T-helper 2 cell treated with Interferon-gamma antibody and Interleukin-4, amounts not matched to agents 100 ng/mL and 5 ng/mL, for 36 hours (primary cell): ENCODE data around the gene CBFA2T3. TPM values are rescaled to one million over a fixed set of nuclear protein-coding genes. Genes with fewer than 3 reads are reported as not detected.

Experiments
- intact Hi-C: fragments of 100-400 bp; cut with micrococcal nuclease; formaldehyde crosslinking; loops from one replicate; pipeline ENCODE4 v1.15.1; 2023
- total RNA-seq: library from RNA; stranded (reverse); gene quantifications from 2 replicates; pipeline ENCODE4 v1.2.3, GENCODE V29; 2022

The CBFA2T3 gene
- total RNA-seq, 1 donor from 2014 or later: 0.73 TPM

DNA sequence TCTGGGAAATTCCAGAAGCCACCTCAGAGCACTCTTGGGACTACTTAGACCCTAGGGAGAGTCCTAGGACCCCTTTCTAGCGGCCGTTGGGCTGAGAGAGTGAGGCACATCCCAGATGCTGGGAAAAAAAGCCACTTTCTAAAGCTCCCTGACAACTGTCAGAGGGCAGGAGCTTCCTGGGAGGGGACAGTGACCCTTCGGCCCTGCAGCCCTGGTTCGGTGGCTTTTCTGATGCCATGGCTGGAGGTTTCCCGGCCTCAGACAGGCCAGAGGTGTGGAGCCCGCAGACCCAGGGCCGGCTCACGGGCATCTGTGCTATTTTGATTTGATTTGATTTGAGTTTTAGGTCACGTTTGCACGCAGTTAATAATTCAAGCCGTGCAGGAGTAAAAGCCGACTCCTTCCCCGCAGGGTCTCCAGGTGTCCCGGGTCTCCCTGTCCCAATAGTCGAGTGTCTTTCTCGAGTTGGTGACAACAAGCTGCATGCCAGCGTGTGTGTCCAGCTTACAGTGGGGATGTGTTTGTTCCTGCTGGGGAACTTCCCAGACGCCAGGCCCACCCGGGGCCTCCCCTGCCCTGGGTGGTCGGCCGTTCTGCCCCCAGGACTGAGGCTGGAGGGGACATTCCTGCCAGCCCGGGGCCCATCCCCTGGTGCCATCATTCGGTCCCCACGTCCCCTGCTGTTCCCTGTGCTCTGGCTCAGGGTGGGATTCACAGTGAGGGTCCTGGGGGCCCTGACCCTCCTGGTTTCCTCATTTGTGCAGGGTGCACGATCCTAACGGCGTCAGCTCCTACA is 1.0 kb upstream of the CBFA2T3 start:
- intact Hi-C loops: no loop called here

DNA sequence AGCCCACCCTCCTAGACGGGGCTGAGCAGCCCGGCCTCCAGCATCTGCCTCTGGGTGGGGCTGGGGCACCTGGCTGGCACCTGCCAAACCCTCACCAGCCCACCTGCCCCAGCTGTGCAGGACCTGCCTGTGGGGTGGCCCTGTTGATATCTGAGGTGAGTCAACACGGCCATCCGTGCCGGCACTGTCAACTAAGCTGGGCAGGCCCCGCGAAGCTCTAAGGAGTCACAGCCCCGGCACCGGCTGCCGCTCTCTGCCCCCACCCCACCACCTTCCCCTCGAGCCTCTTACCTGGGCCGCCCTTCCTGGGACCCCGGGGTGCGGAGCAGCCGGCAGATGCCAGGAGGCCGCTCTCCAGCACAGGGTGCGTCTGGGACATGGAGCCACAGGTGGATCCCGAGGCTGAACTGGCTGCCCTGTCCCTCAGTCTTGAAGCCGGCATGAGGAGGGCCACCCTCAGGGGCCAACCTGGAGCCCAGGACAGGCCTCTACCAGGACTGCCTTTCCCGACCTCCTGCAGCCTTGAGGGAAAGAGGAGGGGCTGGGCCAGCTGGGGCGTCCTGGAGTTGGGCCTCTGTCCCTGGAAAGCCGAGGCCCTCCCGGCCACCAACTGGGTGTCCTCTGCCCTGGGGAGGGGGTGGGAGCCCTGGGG is 515 bp downstream of the CBFA2T3 start:
- intact Hi-C loops: no loop called here

DNA sequence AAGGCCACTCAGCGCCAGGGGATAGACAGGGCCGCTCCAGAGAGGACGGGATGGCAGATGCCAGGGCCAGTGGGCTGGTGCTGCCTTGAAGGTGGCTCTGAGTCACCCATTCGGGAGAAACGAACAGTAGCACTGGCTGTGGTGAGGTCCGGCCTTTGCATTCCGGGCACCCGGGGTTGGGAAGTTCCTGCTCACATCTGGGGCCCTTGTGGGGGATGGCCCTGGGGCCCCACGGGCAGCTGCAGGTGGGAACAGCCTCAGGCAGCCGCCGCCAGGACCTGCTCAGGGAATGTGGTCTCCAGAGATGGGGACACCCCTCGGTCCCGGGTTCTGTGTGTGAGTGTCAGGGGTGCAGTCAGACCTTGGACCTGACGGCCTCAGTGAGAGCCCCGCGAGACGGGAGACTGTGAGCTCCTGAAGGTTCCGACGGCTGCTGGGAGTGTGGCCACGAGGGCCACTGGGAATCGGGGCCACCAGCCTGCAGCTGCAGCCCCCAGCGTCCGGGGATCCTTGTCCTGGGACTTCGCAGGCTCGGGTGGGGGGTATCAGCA is 1.4 kb downstream of the CBFA2T3 start:
- intact Hi-C loops: no loop called here

DNA sequence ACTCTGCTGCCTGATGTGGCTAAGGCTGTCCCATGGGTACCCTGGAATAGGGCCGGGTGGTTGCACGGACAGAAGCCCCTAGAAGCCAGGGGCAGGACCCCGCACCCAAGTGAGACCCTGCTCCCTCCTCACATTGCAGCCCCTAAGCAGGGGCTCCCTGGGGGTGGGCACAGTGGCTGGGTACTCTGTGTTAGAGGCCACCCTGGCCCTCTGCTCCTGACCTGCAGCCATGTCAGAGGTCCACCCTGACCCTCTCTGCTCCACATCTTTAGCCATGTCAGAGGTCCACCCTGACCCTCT is 2.1 kb downstream of the CBFA2T3 start:
- intact Hi-C loops: no loop called here

DNA sequence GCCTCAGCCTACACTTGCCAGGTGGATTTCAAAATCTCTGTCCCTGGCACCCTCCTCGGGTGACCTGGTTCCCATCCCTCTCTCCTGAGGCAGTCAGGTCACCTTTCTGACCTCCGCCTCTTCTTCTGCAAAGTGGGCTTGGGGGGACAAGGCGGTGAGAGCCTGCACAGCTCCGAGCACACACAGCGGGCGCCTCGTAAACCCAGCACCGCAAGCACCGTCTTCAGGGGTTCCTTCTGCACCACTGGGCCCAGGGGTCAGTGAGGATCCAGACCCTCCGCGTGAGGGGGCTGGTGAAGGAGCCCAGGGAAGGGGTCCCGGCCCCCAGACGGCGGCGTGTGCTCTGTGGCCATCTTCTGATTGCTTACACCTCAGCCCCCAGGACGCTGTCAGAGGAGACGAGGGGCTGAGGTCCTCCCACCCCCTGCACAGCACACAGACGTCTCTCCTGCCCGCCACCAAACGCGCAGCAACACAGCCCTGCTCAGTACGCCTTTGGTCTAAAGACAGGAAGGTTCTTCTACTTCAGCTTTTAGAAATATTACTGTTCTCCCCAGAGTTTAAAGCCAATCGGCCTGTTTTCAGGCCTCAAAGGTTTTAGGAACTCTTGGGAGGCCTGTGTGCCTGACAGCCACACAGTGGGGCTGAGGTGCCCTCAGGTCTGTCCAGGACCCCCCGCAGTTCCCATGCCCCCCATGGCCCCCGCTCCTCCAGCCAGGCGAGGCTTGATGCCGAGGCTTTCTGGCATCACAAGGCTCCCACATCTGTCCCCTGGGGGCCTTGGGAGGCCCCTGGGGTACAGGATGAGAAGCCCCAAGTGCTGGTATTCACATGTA is 2.7 kb downstream of the CBFA2T3 start:
- intact Hi-C loops: no loop called here

DNA sequence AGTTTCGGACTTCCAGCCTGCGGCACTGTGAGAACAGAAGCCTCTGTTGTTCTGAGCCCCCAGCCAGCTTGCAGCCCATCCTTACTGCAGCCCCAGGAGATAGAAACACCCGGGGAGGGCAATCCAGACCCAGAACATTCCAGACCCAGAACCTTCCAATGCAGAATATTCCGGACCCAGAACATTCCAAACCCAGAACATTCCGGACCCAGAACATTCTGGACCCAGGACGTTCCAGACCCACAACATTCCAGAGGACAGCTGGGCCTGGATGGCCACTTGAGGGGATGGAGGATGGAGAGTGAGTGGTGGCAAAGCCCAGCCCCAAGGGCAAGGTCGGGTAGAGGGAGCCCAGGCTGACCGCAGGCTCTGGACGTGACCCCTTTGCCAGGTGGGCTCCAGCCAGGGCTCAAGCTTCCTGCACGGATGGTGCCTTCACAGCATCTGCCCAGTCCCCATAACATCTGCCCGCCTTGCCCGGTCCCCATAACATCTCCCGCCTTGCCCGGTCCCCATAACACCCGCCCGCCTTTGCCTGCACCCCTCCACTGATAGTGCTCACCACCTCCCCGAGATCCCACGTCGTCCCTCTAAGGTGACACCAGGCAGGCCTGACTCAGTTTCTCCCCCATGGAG is 3.5 kb downstream of the CBFA2T3 start:
- intact Hi-C loops: no loop called here

DNA sequence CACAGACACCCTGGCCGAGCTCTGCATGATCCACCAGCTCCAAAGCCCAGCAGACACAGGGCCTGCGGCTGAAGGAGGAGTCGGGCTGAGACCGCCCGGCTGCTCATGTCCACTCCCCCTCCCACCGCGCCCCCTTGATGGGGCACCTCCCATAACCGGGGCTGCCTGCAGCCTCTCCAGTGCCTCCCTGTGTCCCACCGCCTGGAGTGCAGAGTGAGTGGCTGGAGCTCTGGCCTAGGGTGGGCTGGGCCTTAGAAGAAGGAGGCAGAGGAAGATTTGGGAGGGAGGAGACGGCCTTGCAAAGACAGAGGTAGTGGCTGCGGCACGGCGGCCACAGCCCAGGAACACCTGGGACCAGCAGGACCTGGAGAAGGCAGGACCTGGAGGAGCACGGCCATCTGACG is 4.0 kb downstream of the CBFA2T3 start:
- intact Hi-C loops: no loop called here

DNA sequence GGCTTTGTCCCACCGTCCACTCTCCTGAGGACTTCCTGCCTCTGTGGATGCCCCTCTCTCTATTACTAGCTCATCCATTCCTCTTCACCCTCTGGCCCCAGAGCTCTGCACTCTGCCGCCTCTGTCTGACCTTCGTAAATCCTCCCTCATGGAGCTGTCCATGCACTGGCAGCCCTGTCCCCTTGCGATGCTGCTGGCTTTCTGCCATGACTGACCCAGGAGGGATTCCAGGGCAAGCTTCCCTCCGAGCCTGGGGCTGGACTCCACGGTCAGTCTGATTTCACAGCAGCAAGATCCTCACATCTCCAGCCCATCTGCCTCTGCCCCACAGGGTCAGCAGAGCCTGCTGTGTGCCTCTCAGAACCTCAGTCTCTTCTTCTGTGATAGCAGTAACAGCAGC is 4.7 kb downstream of the CBFA2T3 start:
- intact Hi-C loops: no loop called here

DNA sequence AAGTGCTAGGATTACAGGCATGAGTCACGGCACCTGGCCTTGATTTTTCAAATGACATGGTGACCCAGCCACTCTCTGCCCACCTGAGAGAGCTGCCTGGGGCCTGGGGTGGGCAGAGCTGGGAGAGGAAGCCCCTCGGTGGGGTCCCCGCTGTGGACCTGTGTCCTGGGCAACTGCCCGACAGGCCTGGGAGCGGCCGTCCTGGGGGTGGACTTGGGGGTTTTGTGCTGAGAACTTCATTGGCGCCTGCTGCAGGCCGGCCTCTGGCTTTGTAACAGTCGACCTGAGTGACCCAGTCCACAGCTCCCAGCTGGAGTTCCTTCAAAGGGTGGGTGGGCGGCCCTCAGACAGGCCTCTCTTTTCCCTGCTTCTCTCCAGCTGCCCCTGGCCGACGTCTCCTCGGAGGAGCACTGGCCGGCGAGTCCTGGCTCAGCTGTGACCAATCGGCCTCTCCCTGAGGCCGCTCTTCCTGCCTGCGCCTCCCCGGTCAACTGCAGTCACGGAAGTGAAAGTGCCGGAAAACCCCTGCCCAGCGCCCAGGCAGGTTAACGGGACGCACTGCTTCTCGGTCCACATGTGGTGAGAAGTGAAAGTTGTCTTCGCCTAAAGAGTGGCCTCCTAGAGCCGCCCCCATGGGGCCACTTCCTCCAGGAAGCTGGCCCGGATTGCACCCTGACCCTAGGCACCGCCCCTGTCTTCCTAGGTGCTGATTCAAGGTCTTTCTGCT is 5.5 kb downstream of the CBFA2T3 start:
- intact Hi-C loops: no loop called here

DNA sequence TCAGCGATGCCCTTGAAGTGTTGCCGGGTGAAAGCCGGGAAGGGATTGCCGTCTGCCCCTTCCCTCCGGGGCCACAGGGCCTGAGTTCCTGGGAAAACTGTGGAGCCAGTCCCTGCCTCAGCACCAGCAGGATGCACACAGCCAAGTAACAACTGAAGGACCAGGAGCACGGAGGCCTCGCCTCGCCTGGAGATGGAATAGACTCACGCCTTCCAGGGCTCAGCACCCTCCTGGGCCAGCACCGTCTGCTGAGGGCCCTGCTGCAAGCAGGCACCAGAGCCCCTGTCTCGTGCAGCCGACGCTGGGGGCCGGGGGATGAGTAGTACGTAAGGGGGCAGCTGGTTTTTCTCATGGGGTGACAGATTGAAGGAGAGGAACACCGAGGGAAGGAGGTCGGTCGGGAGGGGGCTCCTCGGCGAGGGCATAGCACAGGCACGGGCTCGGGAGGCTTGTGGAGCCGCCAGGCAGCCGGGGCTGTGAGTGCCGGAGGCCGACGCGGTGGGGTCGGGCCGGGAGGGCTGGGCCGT is 6.4 kb downstream of the CBFA2T3 start:
- intact Hi-C loops: no loop called here

DNA sequence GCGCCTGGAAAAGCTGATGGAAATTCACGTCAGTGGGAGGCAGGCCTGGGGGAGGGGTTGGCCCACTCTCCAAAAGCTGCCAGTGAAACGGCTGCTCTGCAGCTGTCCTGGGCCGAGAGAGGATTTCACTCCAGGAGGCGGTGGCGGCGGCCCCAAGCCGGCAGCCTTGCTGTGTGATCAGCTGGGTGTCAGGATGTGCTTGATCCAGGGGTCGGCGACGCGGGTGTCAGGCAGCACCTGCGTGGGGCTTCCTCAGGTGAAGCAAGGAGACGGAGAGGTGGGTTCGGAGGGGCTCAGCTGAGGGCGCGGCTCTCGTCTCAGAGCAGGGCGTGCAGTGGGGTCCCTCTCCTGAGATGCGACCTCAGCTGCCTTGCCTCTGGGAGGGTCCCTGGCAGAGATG is 7.0 kb downstream of the CBFA2T3 start:
- intact Hi-C loops: no loop called here

DNA sequence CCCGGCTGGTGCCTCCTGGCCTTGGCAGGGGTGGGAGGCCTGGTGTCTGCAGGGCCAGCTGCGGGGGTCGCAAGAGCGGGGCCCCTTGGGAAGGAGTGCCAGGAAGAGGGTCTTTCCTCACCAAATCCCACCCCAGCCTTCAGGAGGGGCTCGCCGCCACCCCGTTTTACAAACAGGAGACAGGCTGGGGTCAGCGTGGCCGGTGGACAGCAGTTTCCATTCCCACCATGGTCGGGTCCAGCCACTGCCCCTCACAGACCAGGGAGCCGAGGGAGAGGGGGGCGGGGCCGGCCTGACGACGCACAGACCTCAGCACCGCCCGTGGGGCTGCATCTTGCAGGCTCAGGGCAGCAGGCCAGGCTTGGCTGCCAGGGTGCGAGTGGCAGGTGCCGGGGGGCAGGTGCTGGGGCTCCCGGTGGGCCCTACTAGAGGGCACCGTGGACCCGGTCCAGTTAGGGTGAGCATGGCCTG is 7.6 kb downstream of the CBFA2T3 start:
- intact Hi-C loops: no loop called here

DNA sequence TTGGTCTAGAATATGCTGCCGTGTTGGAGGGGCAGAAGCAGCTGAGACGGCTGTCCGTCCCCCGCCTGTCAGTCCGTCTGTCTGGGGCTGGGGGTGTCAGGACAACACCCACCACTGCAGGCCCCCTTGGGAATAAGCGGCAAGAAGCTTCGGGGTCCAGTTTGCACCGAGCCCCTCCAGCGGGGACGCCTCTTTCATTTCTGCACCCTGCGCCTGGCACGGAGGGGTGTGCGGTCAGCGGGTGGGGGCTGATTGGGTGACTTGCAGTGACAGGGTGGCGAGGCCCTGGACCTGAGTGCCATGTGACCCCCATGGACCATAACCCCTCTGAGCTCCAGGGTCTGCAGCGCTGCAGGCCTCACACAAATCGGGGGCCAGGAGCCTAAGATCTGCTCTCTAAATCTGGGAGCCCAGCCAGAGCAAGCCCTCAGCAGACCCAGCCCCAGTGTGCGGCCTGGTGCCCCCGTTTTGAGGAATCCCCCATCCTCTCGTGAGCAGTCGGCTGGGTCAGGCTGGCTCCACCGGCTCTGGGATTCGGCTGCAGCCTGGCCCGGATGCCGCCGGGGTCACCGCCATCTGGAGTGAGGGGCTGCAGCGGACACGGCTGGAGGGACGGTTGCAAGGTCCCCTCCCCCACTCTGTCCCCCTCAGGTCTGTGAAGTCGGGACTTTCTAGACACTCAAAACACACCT is 8.3 kb downstream of the CBFA2T3 start:
- intact Hi-C loops: no loop called here

DNA sequence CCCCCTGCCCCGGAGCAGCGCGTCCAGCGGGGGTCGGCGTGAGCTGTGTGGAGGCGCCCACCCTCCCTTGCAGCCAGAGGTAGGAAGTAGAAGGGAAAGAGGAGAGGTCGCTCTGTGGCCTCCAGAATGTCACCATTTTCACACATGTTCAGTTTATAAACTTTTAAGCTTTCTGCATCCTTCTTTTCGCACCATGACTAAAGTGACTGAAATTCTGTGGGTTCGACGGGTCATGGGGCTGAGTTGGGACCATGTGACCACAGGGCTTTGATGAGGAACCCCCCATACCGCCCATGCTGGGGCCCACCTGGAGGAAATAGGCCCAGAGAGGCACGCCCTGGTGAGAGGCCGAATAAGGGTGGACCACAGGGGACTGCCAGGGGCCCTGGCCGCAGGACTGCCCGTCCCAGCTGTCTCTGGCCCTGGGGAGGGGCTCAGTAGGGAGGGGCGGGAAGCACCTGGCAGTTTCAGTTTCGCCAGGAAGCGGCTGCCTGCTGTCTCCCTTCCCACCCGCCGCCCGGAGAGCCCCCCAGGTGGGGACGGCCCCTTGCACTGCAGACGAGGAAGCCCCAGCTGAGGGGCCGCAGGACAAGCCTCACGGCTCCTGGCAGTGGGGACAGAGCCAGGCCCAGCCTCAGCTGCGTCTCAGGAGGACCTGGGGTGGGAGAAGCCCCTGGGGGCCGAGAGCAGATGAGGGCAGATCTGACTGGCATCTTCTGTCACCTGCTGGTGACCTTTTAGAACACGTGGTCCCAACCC is 9.0 kb downstream of the CBFA2T3 start:
- intact Hi-C loops: no loop called here

DNA sequence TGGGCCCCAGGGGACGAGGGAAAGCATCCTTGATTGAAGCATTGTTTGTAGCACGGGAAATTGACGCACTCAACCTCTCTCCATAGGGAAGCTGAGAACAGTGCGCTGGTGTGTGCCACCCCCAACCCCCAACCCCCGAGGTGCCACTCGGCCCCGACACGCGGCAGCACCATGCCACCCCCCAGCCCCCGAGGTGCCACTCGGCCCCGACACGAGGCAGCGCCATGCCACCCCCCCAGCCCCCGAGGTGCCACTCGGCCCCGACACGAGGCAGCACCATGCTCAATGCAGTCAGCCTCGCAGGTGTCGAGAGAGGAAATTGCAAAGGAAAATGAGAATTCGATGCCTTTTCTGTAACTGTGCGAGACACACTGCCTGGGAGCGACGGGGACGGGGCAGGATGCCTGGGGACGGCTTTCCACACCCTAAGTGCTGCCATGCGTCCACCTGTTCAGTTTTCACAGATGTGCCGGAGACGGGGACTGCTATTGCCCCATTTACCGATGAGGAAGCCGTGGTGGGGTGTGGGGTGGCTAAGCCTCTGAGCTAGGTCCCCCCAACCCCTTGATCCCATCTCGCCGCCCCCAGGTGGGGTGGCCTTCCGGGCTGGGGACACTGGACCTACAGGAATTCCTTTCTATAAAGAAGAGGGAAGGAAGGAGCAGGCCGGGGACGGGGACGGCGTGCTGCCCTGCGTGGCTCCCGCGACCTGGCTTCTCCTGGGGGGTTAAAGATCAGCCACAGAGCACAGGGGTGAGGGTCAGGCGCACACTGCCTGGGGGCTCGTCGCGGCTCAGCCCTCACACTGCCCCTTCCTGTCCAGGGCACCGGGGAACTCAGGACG is 9.8 kb downstream of the CBFA2T3 start:
- intact Hi-C loops: no loop called here

DNA sequence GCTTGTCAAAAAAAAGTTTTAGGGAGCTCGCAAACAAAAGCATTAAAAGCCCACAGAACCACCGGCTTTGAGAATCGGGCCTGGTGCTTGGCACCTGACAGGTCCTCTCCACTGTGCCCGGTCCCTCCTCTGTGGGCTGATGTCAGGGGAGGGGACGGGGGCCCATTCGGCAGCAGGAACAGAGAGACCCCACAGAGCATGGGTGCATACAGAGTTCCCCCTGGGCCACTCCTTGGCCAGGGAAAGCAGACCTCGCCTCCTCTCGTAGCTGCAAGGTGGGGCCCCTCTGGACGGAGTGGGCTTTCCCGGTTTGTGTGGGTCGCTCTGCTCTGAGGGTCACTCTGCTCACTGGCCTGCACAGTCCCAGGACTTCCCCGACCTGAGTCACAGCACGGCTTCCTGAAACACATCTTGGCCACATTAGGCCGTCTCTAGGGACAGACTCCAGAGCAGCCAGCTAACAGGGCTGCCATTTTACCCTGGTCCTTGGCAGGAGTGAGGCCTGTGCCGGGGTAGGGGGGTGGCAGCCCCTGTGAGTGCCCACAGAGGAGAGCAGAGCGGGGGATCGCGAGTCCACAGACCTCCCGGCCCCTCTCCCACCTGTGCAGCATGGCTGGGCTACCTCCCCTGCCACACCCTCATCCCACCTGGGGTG is 11.1 kb downstream of the CBFA2T3 start:
- intact Hi-C loops: no loop called here

DNA sequence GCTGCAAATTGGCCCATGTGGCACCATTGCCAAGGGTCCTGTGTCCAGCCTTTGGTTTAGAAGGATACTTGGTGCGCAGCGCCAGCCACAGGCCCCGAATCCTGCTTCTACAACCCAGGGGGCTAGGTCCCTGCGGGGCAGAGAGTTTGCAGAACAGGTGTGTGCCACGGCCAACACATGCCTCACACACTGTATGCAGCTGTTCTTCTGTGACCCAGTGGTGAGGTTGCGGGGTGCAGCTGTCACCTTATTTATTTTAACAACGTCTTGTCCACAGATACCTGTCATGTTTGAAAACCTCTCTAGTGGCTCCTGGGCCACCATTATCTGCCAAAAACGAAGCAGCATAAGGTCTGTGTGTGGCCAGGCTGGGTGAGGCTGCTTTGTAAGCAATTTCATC is 11.6 kb downstream of the CBFA2T3 start:
- intact Hi-C loops: no loop called here

DNA sequence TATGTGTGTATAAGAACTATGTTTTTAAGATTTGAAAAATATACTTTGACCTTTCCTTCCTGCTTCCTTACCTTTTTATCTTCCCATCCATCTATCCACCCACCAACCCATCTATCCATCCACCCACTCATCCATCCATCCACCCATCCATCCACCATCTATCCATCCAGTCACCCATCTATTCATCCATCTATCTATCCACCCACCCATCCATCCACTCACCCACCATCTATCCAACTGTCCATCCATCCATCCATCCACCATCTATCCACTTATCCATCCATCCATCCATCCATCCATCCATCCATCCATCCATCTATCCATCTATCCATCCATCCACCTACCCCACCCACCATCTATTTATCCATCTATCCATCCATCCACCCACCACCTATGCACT is 12.4 kb downstream of the CBFA2T3 start:
- intact Hi-C loops: no loop called here
